Measurements from ENCODE around the gene COBL.

The COBL gene

GRCh38 chr7:51141451-51142003 is 175.1 kb downstream of the COBL start:
- DNase-seq (ENCODE audit: low read depth): no peak

DNA sequence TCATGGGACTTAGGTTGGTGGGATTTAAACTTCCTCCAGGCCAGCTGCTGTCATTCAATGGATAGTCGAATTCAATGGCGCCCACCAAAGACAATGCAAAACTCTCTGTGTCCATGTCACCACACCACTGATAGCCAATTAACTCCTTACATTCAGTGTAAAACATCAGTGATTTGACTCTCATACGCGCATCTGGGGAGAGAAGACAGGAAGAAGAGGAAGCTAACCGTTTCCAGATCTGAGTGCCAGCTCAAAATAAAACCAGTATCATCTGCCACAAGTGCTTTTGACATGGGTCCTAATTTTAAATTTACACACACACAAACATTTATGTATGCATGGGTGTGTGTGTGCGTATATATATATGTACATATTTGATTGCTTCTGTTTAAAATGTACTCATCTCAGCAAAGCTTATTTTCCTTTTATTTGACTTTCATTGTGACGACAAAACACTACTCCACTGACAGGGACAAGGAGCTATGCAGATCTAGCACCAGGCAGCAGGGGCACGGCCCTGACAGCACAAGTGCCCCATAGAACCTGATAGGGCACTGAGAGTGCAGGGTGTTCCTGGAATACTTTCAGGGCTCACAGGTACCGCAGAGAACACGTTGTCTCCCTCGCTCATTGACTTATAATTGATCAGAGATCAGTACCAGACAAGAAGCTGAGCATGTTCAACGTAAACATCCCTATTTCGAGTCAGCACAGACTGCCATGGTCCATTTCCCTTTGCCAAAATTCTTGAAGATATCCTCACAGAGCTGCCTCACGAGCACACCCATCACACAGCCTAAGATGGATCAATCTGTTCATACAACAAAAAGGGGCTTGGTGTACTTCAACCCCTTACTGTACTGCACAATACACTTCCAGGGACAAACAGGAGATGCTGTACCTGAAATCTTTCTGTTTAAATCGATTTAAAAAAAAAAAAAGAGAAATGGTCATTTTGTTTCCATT is 176.1 kb downstream of the COBL start:
- DNase-seq (ENCODE audit: low read depth): no peak

- no peak for DNase-seq (ENCODE audit: low read depth)
Observed at GRCh38 chr7:51139796-51140195, 176.8 kb downstream of the COBL start.

DNA sequence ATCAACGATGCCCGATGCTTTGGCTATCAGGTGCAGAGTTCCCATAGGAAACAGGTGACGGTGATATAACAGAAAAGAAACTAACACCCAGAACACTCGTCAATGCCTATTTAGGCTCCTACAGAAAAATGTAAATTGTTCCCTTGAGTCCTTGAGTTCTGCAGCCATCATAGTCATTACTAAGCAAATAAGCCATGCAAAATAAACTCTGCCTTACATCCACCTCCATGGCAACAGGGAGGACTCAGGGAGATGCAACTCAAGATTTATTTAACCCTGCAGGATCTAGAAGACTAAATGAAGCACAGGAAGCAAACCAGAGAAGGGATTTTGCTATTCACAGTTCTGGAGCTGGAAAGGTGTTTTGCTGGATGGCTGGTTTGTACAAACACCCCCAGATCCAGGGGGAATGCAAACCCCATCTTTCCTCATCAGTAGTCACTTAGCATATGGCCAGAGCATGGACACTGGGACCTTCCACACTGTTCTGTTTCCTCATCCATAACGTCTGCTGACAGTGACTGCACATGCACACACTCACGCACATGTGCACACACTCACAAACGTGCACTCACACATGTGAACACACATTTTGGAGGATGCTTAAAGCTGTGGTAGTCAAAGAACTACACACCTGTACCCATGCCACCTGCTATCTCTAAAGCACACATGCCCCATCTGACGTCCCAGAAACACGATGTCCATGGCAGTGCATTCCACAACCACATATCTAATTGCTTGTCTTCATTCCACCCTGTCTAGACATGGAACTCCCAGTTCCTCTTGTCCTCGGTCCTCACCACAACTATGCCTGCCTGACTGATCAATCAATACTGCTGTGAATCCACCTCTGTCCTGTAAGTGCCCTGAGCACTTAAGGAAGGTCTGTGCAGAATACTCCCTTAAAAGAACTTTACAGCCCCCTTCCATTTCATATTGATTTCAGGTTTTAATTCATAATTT is 178.2 kb downstream of the COBL start:
- DNase-seq (ENCODE audit: low read depth): no peak

- DNase-seq (ENCODE audit: low read depth): no peak
Observed at GRCh38 chr7:51135576-51135975, 181.0 kb downstream of the COBL start.

GRCh38 chr7:51134013-51134441 is 182.6 kb downstream of the COBL start:
- no peak for DNase-seq (ENCODE audit: low read depth)

- no peak for DNase-seq (ENCODE audit: low read depth)
Observed at GRCh38 chr7:51132661-51133060, 183.9 kb downstream of the COBL start.

DNA sequence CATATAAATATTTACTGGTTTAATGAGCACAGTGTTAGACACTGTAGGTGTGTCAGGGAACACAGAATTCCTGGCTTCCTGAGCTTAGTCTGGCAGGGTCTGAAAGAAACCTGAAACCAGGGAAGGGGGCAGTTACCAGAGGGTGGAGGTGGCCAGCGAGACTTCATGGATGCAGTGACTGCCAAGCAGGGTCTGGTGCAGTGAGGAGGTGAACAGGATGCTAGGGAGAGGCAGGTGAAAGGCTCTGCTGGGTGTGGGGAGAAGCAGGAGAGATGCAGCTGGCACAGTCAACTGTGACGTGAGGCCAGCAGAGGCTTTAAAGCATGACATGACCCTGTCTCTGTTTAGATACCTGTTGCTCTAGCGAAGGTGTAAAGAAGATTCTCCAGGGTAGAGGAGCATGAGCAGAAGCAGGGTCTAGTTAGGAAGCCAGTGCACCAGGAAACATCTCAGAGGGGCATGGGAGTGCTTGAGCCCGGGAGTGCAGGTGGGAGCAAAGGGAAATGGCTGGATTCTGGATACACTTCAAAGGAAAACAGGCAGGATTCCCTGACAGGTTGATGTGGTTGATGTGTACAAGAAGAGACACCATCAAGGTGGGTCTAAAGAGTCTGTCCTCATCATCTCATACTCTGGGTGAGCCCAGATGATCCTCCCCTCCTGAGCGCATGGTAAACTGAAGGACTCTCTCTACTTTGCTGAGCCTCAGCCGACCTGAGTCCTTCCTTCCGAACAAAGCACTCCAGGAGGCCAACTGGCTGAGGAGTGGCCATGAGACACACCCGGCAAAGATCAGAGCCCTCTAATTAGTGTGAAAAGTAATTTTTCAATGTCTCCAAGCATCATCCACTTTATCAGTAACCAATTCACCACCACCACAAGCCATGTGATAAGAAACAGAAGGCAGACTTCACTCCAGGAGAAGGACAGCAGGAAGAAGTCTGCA is 186.8 kb downstream of the COBL start:
- DNase-seq (ENCODE audit: low read depth): no peak

DNA sequence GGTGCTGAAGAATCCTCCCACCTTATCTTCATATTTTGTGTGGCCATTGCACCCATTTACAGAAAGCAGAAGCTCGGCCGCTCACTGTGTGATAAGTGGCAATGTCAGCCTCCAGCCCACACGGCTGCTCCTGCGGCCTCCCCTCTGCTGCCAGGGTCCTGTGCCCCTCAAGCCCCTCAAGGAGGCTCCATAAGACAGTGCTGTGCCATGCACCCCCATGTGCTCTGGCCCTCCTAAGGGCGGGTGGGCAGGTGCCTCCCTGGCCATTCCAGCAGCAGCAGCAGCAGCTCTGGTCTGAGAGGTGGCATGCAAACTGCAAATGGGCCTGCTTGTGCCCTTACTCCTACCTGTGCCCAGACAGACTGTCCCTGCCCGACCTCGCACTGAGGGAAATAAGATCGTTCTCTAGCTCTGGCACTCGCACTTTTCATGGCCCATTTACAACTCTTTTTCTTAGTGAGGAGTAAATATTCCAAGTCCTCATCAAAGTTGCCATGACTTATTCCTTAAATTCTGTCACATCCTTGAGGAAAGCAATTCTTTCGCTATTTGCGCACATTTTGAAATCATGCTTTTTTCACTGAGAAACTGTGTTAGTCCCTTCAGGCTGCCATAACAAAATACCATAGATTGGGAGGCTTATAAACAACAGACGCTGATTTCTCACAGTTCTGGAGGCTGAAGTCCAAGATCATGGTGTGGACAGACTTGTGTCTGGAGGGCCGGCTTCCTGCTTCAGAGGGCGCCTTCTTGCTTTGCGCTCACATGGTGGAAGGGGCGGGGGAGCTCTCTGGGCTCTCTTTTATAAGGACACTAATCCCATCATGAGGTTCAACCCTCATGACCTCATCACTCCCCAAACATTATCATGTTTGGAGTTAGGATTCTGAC is 187.8 kb downstream of the COBL start:
- no peak for DNase-seq (ENCODE audit: low read depth)

- DNase-seq (ENCODE audit: low read depth): no peak
Observed at GRCh38 chr7:51127618-51127904, 189.0 kb downstream of the COBL start.

DNA sequence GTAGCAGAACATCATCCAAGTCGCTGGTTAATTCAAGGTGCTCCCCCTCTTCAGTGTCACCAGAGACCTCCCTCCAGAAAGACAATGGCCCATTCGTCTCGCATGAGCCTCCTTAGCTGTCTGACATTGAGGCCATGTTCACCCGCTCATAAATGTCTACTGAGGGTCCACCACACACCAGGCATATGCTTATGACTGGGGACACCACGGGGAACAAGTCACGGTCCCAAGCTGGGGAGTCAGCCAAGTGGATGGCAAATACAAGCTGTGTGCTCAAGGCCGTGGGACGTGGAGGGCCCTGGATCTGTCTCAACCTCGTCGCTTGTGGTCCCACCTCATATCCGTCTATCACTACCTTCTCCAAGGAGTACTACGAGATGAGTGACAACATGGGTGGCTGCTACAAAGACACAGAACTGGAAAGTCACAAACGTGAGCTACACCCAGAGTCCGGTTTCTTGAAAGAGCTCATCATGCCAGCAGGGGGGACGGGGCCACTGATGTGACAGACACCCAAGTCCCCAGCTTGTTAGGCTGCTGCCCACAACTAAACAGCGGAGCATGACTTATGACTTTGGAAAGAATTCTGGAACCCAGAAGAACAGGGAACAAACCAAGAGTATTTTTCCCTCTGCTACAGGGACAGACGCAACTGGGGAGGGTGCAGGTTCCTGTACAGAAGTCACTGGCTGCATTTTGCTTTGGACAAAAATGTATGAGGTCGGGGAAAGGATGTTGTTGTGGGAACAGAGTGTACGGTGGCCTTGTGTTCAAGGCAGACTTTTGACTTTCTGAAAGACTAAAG is 189.6 kb downstream of the COBL start:
- DNase-seq (ENCODE audit: low read depth): no peak

DNA sequence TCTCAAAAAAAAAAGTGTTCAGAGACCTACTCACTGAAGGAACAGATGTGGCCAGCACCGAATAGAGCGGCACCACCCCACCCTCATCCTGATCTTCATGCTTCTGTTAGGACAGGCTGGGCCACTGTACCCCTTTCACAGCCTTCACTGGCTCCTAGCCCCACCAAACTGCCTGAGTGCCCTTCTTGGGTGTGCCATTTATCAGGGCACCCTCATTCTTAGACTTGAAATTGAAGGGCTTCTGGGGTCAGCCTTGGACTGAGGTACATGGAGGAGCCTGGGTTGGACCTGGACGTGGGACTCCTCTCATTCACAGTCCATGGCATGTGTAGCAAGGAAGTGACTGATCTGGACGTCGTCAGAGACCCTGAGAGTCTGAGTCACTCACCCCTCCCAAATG is 190.3 kb downstream of the COBL start:
- DNase-seq (ENCODE audit: low read depth): no peak

DNA sequence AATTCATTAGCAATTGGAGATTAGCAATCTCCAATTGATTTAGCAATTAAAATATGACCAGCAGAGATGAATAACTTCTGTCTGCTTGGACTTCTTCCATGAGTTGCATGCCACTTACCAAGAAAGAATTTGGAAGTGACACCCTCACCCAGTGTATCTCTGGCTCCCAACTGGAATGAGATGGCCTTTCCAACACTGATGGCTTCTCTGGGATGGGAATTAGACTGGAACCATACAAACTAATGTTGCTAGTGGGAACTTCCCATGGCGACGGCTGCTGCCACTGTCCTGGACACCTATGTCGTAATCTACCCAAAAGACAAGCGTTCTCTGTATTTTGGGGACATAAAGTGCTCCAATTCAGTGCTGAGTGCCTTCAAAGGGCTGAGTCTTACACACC is 192.3 kb downstream of the COBL start:
- no peak for DNase-seq (ENCODE audit: low read depth)

DNA sequence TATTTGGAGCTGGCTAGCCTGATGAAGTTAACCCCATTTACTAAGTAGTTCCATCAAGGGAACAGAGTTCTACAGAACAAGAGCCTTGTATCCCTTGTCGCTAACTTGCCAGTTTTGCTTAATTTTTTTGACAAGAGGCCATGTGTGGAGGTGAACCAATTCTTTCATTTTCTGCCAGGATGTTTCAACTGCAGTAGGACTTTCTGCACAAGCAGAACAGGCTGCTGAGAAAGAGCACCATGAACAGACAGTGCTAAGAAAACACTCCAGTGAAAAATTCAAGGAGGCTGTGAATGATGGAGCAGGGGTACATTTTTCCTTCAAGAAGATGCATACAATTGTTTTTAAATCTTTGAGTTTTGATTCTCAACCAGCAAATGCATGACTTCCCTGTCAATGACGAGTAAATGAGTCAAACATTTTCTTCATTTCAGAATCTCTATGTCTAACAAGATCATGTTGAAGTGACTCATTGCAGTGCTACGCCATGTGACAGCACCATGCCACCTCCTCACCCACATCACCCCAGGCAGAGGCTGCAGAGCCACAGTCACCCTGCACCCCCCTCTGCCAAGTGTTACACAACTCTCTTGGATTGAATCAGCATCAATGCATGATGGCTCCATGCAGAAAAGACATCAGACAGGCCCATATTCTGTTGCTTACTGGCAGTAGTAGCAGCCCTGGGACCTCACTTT is 193.1 kb downstream of the COBL start:
- DNase-seq (ENCODE audit: low read depth): peak; percentile 49

- no peak for DNase-seq (ENCODE audit: low read depth)
Observed at GRCh38 chr7:51121931-51122425, 194.6 kb downstream of the COBL start.

GRCh38 chr7:51121036-51121790 is 195.4 kb downstream of the COBL start:
- DNase-seq (ENCODE audit: low read depth): no peak

GRCh38 chr7:51118628-51119027 is 198.0 kb downstream of the COBL start:
- no peak for DNase-seq (ENCODE audit: low read depth)

GRCh38 chr7:51114501-51114900 is 202.1 kb downstream of the COBL start:
- no peak for DNase-seq (ENCODE audit: low read depth)
